ENCODE measurements around the gene CIB2. TPM values are rescaled to one million over a fixed set of nuclear protein-coding genes. Genes with fewer than 3 reads are reported as not detected.

Gene CIB2
- total RNA-seq, 1 experiment from 2014 or later: 17.3 TPM

DNA sequence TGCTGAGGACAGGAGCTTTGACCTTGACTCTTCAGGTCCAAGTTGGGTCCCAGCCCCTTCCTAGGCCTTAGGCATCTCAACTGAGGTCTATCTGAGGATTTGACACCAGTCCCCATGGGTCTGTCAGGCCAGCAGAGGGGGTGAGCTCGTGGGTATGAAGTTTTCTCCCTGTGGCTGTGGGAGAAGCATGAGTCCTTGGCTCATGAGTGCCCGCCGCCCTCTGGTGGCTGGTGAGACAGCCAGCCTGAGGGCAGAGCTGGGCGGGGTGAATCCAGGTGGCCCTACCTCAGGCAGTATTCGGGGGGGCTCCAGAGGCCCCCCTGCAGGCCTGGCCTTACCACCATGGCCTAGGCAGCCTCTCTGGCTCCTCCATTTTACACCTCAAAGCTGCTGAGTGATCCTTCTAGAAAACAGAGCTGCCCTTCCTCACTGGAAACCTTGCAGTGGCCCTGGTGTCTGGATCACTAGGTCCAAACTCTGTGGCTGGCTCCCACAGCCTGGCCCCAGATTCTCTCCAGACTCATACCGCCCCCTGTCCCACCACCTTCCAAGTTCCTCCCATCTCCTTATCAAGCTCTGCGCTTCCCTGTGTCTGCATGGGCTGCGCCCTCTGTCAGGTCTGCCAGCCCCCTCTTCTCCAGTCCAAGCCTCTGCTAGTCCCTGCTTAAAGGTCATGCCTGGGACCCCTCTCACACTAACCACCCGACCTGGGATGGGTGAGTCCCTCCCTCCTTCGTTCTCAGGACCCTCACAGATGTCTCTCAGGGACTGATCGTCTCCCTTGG lies 22.8 kb downstream of the CIB2 start:
- H4K20me1 ChIP-seq (ENCODE audit: insufficient read depth): no peaks in the 10 kb centered on the region
- TF ChIP-seq, protein P1, sequence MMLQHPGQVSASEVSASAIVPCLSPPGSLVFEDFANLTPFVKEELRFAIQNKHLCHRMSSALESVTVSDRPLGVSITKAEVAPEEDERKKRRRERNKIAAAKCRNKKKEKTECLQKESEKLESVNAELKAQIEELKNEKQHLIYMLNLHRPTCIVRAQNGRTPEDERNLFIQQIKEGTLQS (IDR thresholded peaks at IDR 0.05): no peak
- TF ChIP-seq FOSL1 (IDR thresholded peaks at IDR 0.05; ENCODE audit: low read depth) (no peak), EZH2 (IDR thresholded peaks at IDR 0.05) (no peak), TCF7L2 (IDR thresholded peaks at IDR 0.05; ENCODE audit: borderline replicate concordance, extremely low read depth, insufficient read depth, insufficient read length) (no peak), YY1 (IDR thresholded peaks at IDR 0.05; ENCODE audit: extremely low read depth, insufficient replicate concordance, low read depth, low read length) (peak; percentile 33), RAD21 (IDR thresholded peaks at IDR 0.05; ENCODE audit: low read depth) (peak; percentile 92), CBX3 (IDR thresholded peaks at IDR 0.05; ENCODE audit: low read depth) (no peak), CEBPB (IDR thresholded peaks at IDR 0.05; ENCODE audit: low read depth) (no peak)
- TF ChIP-seq, protein P2, sequence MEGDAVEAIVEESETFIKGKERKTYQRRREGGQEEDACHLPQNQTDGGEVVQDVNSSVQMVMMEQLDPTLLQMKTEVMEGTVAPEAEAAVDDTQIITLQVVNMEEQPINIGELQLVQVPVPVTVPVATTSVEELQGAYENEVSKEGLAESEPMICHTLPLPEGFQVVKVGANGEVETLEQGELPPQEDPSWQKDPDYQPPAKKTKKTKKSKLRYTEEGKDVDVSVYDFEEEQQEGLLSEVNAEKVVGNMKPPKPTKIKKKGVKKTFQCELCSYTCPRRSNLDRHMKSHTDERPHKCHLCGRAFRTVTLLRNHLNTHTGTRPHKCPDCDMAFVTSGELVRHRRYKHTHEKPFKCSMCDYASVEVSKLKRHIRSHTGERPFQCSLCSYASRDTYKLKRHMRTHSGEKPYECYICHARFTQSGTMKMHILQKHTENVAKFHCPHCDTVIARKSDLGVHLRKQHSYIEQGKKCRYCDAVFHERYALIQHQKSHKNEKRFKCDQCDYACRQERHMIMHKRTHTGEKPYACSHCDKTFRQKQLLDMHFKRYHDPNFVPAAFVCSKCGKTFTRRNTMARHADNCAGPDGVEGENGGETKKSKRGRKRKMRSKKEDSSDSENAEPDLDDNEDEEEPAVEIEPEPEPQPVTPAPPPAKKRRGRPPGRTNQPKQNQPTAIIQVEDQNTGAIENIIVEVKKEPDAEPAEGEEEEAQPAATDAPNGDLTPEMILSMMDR (IDR thresholded peaks at IDR 0.05 in 2 of 3, conservative IDR thresholded peaks at IDR 0.05 in 1 of 3; ENCODE audit: borderline replicate concordance in 1 of 3, insufficient read depth in 1 of 3, low read depth in 2 of 3, low read length in 2 of 3): peak; percentile 89 to 98 (median 96)
- TF ChIP-seq, protein P3, sequence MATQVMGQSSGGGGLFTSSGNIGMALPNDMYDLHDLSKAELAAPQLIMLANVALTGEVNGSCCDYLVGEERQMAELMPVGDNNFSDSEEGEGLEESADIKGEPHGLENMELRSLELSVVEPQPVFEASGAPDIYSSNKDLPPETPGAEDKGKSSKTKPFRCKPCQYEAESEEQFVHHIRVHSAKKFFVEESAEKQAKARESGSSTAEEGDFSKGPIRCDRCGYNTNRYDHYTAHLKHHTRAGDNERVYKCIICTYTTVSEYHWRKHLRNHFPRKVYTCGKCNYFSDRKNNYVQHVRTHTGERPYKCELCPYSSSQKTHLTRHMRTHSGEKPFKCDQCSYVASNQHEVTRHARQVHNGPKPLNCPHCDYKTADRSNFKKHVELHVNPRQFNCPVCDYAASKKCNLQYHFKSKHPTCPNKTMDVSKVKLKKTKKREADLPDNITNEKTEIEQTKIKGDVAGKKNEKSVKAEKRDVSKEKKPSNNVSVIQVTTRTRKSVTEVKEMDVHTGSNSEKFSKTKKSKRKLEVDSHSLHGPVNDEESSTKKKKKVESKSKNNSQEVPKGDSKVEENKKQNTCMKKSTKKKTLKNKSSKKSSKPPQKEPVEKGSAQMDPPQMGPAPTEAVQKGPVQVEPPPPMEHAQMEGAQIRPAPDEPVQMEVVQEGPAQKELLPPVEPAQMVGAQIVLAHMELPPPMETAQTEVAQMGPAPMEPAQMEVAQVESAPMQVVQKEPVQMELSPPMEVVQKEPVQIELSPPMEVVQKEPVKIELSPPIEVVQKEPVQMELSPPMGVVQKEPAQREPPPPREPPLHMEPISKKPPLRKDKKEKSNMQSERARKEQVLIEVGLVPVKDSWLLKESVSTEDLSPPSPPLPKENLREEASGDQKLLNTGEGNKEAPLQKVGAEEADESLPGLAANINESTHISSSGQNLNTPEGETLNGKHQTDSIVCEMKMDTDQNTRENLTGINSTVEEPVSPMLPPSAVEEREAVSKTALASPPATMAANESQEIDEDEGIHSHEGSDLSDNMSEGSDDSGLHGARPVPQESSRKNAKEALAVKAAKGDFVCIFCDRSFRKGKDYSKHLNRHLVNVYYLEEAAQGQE (IDR thresholded peaks at IDR 0.05; ENCODE audit: low read depth): no peak
- TF ChIP-seq, protein P4, sequence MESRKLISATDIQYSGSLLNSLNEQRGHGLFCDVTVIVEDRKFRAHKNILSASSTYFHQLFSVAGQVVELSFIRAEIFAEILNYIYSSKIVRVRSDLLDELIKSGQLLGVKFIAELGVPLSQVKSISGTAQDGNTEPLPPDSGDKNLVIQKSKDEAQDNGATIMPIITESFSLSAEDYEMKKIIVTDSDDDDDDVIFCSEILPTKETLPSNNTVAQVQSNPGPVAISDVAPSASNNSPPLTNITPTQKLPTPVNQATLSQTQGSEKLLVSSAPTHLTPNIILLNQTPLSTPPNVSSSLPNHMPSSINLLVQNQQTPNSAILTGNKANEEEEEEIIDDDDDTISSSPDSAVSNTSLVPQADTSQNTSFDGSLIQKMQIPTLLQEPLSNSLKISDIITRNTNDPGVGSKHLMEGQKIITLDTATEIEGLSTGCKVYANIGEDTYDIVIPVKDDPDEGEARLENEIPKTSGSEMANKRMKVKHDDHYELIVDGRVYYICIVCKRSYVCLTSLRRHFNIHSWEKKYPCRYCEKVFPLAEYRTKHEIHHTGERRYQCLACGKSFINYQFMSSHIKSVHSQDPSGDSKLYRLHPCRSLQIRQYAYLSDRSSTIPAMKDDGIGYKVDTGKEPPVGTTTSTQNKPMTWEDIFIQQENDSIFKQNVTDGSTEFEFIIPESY (IDR thresholded peaks at IDR 0.05; ENCODE audit: extremely low read depth, insufficient replicate concordance, low read length): no peak
- H3K9ac ChIP-seq (ENCODE audit: low read length): no peak overlapping the region
- RAD21 ChIA-PET (ENCODE audit: low non-redundant PET in 1 of 2, low total read pairs in 2 of 2, uncharacterized antibody in 2 of 2, unreplicated experiment in 2 of 2): interaction anchor here (0.7 to 2.1 kb wide), 8 partner anchors 87 to 150 kb away, joined by 3 to 19 read pairs (median 6); no protein-coding TSS in a partner anchor
- H3K27ac ChIP-seq (ENCODE audit: low read depth, low read length): no peak overlapping the region
- 0 out of 4 replicates have a peak, but pooled peaks cover 0 to 6% of the 10 kb centered on the region in 2 experiments for H3K4me1 ChIP-seq (ENCODE audit: control insufficient read depth in 1 of 2, insufficient read depth in 2 of 2, low read length in 2 of 2)
- no peaks in the 10 kb centered on the region for H3K79me2 ChIP-seq (ENCODE audit: insufficient read depth, low read length)
- POLR2A ChIA-PET: no interaction called here
- no peak overlapping the region for H3K4me2 ChIP-seq (ENCODE audit: low read length)
- DNase-seq (ENCODE audit: low read depth, low spot score): peak; percentile 79
- H3K4me3 ChIP-seq (replicated peaks in 1 of 2; ENCODE audit: low read depth in 1 of 2, low read length in 2 of 2): no peak overlapping the region
- ATAC-seq: peak; percentile 97
- BruUV-seq (replicated peaks): no TSS peak
- CTCF ChIA-PET: interaction anchor here (0.6 to 5.1 kb wide), 26 partner anchors 9 to 206 kb away, joined by 3 to 70 read pairs (median 6); partner anchors contain the start of genes CIB2 and SKIC8
- H3K9me3 ChIP-seq (ENCODE audit: control insufficient read depth in 1 of 2, insufficient read depth in 1 of 2, low read depth in 1 of 2, low read length in 2 of 2): no peaks in the 10 kb centered on the region
- H2AFZ ChIP-seq (ENCODE audit: low read depth, low read length, poor library complexity, severe bottlenecking): no peak overlapping the region
- H3K9me2 ChIP-seq (ENCODE audit: insufficient read depth): no peaks in the 10 kb centered on the region
- intact Hi-C loops (cut with micrococcal nuclease): loop anchor here (1.0 kb wide), 4 partner anchors 108 to 198 kb away; no protein-coding TSS in a partner anchor
- H3K27me3 ChIP-seq (ENCODE audit: insufficient read depth, low read length): no peaks in the 10 kb centered on the region
- no peaks in the 10 kb centered on the region for H3K36me3 ChIP-seq (ENCODE audit: control insufficient read depth in 1 of 2, insufficient read depth in 2 of 2, low read length in 2 of 2)

All from HCT116 (cell line).